Activated CD8-positive, alpha-beta memory T cell treated with anti-CD3 and anti-CD28 coated beads for 36 hours (primary cell): Measurements from ENCODE around the gene ZCCHC24. TPM values are rescaled to one million over a fixed set of nuclear protein-coding genes. Genes with fewer than 3 reads are reported as not detected.
"Not testable (repeated sequence)": the region's sequence is repeated elsewhere in the genome, so short reads cannot be mapped to it uniquely, and the experiment has no call there.

ENCODE experiments used
- CTCF ChIA-PET: fragments of 350-600 bp; sonication (Branson Sonifier 250); formaldehyde crosslinking; loops from one replicate; lab custom pipeline; 2021; ENCODE audit warnings: antibody characterized with exemption; lab: Charles Lee
- POLR2A ChIA-PET: fragments of 350-600 bp; sonication (Branson Sonifier 250); formaldehyde crosslinking; loops from one replicate; lab custom pipeline; 2021; ENCODE audit warnings: antibody characterized with exemption; lab: Charles Lee
- total RNA-seq, 2 experiments: library from RNA; stranded (reverse); gene quantifications; one replicate each; pipeline ENCODE4 v1.2.3, GENCODE V29; 2021

ZCCHC24 gene
- total RNA-seq, 2 experiments from 2014 or later: 1.3 to 1.5 TPM

GRCh38 chr10:79449181-79450146, 4.0 kb upstream of the ZCCHC24 start:
- POLR2A ChIA-PET: no interaction called here

GRCh38 chr10:79448732-79449049, 3.3 kb upstream of the ZCCHC24 start:
- CTCF ChIA-PET: no interaction called here
- POLR2A ChIA-PET: no interaction called here

More at GRCh38 chr10:79449181-79450146, 4.0 kb upstream of the ZCCHC24 start:
- CTCF ChIA-PET: no interaction called here

- POLR2A ChIA-PET: no interaction called here
- CTCF ChIA-PET: no interaction called here
Observed at GRCh38 chr10:79447911-79448731, 2.7 kb upstream of the ZCCHC24 start.

GRCh38 chr10:79447249-79447648, 1.8 kb upstream of the ZCCHC24 start:
- CTCF ChIA-PET, POLR2A ChIA-PET: not testable (repeated sequence)

- POLR2A ChIA-PET: no interaction called here
- CTCF ChIA-PET: no interaction called here
Observed at GRCh38 chr10:79446758-79447084, 1.3 kb upstream of the ZCCHC24 start.

- POLR2A ChIA-PET: no interaction called here
- CTCF ChIA-PET: interaction anchor here (0.9 kb wide), 1 partner anchor 22 kb away, joined by 3 read pairs; no protein-coding TSS in a partner anchor
Observed at GRCh38 chr10:79445977-79446757, 743 bp upstream of the ZCCHC24 start.

GRCh38 chr10:79444199-79445119, 965 bp downstream of the ZCCHC24 start:
- CTCF ChIA-PET: interaction anchor here (0.8 to 1.1 kb wide), 2 partner anchors 8 to 113 kb away, joined by 3 to 4 read pairs; no protein-coding TSS in a partner anchor
- POLR2A ChIA-PET: interaction anchor here (1.0 to 1.1 kb wide), 2 partner anchors 10 to 96 kb away, joined by 3 to 5 read pairs; no protein-coding TSS in a partner anchor

GRCh38 chr10:79443338-79444198, 1.9 kb downstream of the ZCCHC24 start:
- POLR2A ChIA-PET: interaction anchor here (0.6 to 1.0 kb wide), 2 partner anchors 9 to 1563 kb away, joined by 3 to 5 read pairs; no protein-coding TSS in a partner anchor
- CTCF ChIA-PET: interaction anchor here (1.0 kb wide), 1 partner anchor 13 kb away, joined by 3 read pairs; no protein-coding TSS in a partner anchor

GRCh38 chr10:79442171-79443040, 3.0 kb downstream of the ZCCHC24 start:
- ChIA-PET CTCF (no interaction called here), POLR2A (no interaction called here)

- ChIA-PET CTCF (no interaction called here), POLR2A (no interaction called here)
Observed at GRCh38 chr10:79441433-79441832, 4.0 kb downstream of the ZCCHC24 start.

- ChIA-PET CTCF (no interaction called here), POLR2A (no interaction called here)
Observed at GRCh38 chr10:79440281-79440680, 5.1 kb downstream of the ZCCHC24 start.

GRCh38 chr10:79438699-79439085, 6.7 kb downstream of the ZCCHC24 start:
- ChIA-PET POLR2A (no interaction called here), CTCF (no interaction called here)

- ChIA-PET CTCF (no interaction called here), POLR2A (no interaction called here)
Observed at GRCh38 chr10:79438021-79438698, 7.3 kb downstream of the ZCCHC24 start.

- ChIA-PET POLR2A (no interaction called here), CTCF (no interaction called here)
Observed at GRCh38 chr10:79437111-79437814, 8.2 kb downstream of the ZCCHC24 start.

GRCh38 chr10:79436850-79437103, 8.6 kb downstream of the ZCCHC24 start:
- POLR2A ChIA-PET: no interaction called here
- CTCF ChIA-PET: interaction anchor here (1.3 kb wide), 1 partner anchor 8 kb away, joined by 4 read pairs; no protein-coding TSS in a partner anchor
